GM13976 (cell line): Measurements from ENCODE around the gene THBS3.
A peak's percentile ranks its signal among the peaks of the same experiment; 100 is the strongest.

ENCODE experiments used
- DNase-seq: peaks from one replicate; pipeline ENCODE4 v3.0.0; 2012; ENCODE audit warnings: low spot score
- in situ Hi-C: fragments of 300-500 bp; cut with MboI; formaldehyde crosslinking; loops from one replicate; pipeline ENCODE4 v1.12.0; 2022; ENCODE audit warnings: low sequenced_read_pairs, mixed read lengths, inconsistent platforms; ENCODE audit not compliant: unreplicated experiment
- TF ChIP-seq, protein P1 (sequence below): IDR thresholded peaks from 2 replicates; pipeline ENCODE4 v1.5.1; 2012; ENCODE audit warnings: borderline replicate concordance, mild to moderate bottlenecking; ENCODE audit not compliant: insufficient read depth; ENCODE audit errors: extremely low read depth, missing control alignments, control extremely low read depth

Gene THBS3

DNA sequence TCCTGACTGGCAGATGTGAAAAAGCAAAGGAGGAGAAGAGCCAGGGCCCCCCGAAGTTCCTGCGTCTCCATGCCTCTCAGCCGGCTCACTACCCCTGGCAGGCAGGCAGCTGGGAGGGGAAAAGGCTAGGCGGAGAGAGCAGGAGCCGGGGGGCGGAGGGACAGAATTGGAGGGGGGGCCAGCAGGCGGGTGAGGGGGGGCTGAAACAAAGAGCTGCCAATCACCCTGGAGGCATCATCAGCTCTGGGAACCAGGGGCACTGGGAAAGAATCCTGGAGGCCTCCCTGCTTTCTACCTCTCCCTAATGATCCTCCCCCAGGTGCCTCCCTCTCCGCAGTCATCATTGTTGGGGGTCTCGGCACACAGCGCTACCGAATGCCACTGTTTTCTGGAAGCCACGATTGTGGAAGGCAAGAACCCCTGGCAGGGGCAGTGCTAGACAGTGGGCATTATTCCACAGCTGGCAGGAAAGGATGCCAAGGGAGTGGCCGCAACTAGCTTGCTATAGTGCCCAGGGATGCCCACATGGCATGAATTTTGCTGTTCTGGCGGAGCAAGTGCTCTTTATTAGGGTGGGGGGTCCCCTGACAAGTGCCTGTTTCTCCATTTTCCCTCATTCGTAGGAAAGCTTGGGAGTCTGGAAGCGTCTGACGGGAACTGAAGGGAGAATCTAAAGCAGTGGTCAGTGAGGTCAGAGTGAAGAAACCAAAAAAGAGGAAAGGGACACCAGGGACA lies at the start of gene THBS3:
TSS of gene THBS3 (minus strand) at position 92 of the 735 bp plus-strand sequence. CDS start at position 71, 21 bp downstream.
- DNase-seq: no peak
- in situ Hi-C loops: no loop called here
- TF ChIP-seq, protein P1, sequence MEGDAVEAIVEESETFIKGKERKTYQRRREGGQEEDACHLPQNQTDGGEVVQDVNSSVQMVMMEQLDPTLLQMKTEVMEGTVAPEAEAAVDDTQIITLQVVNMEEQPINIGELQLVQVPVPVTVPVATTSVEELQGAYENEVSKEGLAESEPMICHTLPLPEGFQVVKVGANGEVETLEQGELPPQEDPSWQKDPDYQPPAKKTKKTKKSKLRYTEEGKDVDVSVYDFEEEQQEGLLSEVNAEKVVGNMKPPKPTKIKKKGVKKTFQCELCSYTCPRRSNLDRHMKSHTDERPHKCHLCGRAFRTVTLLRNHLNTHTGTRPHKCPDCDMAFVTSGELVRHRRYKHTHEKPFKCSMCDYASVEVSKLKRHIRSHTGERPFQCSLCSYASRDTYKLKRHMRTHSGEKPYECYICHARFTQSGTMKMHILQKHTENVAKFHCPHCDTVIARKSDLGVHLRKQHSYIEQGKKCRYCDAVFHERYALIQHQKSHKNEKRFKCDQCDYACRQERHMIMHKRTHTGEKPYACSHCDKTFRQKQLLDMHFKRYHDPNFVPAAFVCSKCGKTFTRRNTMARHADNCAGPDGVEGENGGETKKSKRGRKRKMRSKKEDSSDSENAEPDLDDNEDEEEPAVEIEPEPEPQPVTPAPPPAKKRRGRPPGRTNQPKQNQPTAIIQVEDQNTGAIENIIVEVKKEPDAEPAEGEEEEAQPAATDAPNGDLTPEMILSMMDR: no peak

DNA sequence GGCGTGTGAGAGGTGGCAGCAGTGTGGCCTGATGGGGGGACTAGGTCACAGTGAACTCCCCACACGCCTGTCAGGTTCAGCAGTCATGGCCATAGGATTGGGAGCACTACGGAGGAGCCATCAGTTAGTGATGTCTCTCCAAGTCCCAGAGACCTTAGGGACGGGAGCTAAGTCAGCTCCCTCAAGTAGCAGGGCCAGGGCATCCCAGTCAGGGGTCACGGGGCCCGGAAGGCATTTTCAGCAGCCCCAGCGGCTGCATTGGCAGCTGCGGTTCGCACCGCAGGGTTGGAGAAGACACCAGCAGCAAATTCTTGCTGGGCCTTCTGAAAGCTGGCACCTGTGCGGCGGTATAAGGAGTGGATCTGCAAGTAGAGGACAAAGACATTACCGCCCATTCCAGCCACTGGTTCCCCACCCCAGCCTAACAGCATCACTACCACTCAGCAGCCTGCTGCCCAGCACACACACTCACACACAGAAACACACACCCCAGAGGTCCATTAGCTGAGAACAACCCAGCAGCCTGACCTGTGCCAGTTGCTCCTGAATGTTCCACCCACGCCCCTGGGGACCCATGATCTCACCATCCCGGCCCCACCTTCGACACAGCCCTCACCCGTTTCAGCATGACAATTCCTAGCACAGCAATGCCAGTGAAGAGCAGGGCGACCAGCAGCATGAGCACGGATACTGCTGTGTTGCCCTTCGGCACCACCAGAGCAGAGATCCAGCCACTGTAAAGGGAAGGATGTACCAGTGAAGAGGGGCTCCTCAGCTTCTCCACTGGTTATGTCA lies 48.6 kb upstream of the THBS3 start:
- DNase-seq: no peak
- in situ Hi-C loops: no loop called here
- TF ChIP-seq, protein P1: no peak

DNA sequence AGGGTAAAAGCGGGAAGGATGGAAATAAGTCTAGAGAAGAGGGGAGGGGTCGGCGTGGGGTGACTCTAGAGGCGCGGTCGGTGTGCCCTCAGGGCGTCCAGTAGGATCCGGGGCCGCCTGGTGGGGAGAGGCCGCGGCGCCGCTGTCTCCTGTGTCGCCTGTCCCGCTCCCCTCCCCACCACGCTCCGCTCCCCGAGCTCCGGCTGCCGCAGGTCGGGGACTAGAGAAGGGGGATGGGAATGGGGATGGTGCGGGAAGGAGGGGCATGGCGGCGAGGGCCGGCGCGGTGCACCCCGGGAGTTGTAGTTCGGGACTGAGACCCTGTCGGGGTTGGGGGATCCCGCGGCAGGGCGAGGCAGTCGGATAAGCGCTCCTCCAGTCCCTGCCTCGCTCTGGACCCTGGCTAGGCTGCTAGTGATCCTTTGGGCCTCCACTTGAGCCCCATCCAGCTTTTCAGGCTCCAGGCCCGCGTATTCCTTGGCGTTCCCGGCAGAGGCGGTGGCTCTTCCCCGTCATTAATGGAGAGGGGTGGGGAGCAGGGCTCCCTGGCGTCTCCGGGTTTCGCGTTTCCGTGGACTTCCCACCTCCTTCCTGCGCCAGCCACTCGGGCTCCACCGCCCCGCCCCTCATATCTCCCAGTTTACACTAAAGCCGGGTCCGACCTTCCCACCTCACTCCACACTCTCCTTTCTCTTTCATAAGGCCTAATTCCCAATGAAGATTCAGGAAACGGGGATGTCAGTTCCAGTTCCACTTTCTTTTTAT lies 47.7 kb upstream of the THBS3 start, which contains the start of gene ENTREP3:
TSS of gene ENTREP3 (minus strand) at position 241 of the 765 bp plus-strand sequence. CDS start 606 bp downstream, outside the sequence.
- in situ Hi-C loops: no loop called here
- DNase-seq: peak; percentile 96
- TF ChIP-seq, protein P1: no peak

DNA sequence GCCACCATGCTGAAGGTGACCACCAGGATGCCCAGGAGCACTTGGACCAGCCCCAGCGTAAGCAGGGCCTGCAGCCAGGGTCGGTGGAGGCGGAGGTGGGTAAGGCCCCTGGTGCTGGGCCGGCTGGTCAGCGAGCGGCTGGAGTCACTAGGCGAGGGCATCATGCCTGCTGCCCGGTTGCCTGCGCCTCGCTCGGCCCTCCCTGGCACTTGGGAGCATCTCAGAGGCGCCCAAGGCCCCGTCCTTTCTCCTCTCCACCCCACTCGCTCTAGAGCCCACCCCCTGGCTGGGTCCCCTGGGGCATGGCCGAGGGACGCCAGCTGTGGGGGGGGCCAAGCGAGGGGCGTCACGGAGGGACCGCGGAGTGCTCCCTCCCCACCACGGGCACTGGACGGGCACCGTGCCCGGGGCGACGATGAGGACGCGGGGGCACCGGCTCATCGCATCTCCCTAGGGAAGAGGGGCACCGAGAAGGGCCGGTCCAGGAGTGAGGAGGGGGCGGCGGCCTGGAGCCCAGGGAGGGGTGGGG lies 47.1 kb upstream of the THBS3 start:
- TF ChIP-seq, protein P1: no peak
- no peak for DNase-seq
- in situ Hi-C loops: no loop called here

DNA sequence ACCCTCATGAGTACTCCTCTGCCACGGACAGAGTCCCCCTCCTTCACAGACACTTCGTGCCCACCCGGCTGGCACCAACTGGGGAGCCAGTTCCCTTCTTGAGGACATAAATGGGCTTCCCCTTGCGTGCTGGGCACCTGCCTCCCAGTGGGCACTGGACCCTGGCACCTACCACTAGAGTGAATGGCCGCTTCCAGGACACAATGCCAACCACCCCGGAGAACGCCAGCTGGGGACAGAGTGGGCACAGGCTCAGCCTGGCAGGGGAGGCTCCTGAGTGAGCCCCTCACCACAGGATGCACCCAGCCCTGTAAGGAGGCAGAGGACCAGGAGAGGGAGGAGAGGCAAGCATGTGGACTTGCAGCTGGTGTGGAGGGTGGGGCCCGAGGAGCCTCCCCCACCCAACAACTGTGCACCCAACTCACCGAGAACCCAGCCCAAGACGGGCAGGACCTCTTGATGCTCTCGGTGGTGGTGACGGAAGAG lies 46.6 kb upstream of the THBS3 start:
- TF ChIP-seq, protein P1: no peak
- in situ Hi-C loops: no loop called here
- DNase-seq: no peak

DNA sequence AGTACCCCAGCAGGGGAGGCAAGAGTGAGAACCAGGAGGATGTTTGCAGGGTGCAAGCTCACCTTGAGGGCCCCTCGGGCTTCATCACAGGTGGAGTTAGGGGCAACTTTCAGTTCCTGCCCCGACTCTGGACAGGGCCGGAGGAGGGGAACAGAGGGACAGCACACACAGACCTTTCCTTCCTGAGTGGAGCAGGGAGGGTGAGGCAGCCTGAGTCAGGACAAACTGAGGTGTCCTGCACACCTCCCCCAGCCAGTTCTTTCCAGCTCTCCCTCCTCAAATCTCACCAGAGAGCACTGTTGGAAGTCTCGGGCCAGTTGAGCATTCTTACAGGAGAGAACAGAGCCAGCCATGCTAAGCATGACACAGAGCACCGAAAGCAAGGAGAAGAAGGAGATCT lies 46.1 kb upstream of the THBS3 start:
- no peak for DNase-seq
- in situ Hi-C loops: no loop called here
- TF ChIP-seq, protein P1: no peak
